ENCODE results near the gene N4BP2L1.

Gene N4BP2L1

GRCh38 chr13:32427852-32428580 lies at the start of gene N4BP2L1:
Gene N4BP2L1, minus strand, starts transcription at chr13:32428130. Its CDS starts 48 bp downstream, at chr13:32428082.
- FAIRE-seq = no peak
- TF ChIP-seq, protein P1, sequence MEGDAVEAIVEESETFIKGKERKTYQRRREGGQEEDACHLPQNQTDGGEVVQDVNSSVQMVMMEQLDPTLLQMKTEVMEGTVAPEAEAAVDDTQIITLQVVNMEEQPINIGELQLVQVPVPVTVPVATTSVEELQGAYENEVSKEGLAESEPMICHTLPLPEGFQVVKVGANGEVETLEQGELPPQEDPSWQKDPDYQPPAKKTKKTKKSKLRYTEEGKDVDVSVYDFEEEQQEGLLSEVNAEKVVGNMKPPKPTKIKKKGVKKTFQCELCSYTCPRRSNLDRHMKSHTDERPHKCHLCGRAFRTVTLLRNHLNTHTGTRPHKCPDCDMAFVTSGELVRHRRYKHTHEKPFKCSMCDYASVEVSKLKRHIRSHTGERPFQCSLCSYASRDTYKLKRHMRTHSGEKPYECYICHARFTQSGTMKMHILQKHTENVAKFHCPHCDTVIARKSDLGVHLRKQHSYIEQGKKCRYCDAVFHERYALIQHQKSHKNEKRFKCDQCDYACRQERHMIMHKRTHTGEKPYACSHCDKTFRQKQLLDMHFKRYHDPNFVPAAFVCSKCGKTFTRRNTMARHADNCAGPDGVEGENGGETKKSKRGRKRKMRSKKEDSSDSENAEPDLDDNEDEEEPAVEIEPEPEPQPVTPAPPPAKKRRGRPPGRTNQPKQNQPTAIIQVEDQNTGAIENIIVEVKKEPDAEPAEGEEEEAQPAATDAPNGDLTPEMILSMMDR (IDR thresholded peaks at IDR 0.05; ENCODE audit: insufficient read depth, missing control alignments) = no peak
- DNase-seq (ENCODE audit: insufficient read length, low spot score) = peak; percentile 32

- TF ChIP-seq, protein P1 (IDR thresholded peaks at IDR 0.05; ENCODE audit: insufficient read depth, missing control alignments) = no peak
- DNase-seq (ENCODE audit: insufficient read length, low spot score) (no peak), FAIRE-seq (no peak)
These were observed 49.0 kb upstream of the N4BP2L1 start for GRCh38 chr13:32476892-32477291.

- FAIRE-seq (no peak), DNase-seq (ENCODE audit: insufficient read length, low spot score) (no peak)
- TF ChIP-seq, protein P1 (IDR thresholded peaks at IDR 0.05; ENCODE audit: insufficient read depth, missing control alignments) = no peak
These were observed 48.2 kb upstream of the N4BP2L1 start for GRCh38 chr13:32476021-32476731.

- FAIRE-seq (no peak), DNase-seq (ENCODE audit: insufficient read length, low spot score) (no peak)
- TF ChIP-seq, protein P1 (IDR thresholded peaks at IDR 0.05; ENCODE audit: insufficient read depth, missing control alignments) = no peak
These were observed 47.3 kb upstream of the N4BP2L1 start for GRCh38 chr13:32474999-32475792.

DNA sequence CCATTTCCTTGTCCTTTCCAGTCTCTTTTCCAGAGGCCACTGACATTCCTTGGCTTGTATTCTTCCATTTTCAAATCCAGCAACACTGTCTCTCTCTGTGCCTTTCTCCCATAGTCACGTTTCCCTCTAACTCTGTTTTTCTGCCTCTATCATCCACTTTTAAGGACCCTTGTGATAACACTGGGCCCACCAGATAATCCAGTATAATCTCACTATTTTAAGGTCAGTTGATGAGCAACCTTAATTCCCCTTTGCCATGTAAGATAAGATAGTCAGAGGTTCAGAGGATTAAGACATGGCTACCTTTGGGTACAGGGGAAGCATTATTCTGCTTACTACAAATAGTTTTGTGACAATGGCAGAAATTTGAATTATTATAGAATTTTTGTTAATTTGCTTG lies 45.7 kb upstream of the N4BP2L1 start:
- TF ChIP-seq, protein P1 (IDR thresholded peaks at IDR 0.05; ENCODE audit: insufficient read depth, missing control alignments) = no peak
- no peak for DNase-seq (ENCODE audit: insufficient read length, low spot score)
- FAIRE-seq = no peak

- TF ChIP-seq, protein P1 (IDR thresholded peaks at IDR 0.05; ENCODE audit: insufficient read depth, missing control alignments) = no peak
- no peak for FAIRE-seq
- DNase-seq (ENCODE audit: insufficient read length, low spot score) = no peak
These were observed 44.3 kb upstream of the N4BP2L1 start for GRCh38 chr13:32472194-32472621.
